ENCODE measurements around the gene LCN6.

DNA sequence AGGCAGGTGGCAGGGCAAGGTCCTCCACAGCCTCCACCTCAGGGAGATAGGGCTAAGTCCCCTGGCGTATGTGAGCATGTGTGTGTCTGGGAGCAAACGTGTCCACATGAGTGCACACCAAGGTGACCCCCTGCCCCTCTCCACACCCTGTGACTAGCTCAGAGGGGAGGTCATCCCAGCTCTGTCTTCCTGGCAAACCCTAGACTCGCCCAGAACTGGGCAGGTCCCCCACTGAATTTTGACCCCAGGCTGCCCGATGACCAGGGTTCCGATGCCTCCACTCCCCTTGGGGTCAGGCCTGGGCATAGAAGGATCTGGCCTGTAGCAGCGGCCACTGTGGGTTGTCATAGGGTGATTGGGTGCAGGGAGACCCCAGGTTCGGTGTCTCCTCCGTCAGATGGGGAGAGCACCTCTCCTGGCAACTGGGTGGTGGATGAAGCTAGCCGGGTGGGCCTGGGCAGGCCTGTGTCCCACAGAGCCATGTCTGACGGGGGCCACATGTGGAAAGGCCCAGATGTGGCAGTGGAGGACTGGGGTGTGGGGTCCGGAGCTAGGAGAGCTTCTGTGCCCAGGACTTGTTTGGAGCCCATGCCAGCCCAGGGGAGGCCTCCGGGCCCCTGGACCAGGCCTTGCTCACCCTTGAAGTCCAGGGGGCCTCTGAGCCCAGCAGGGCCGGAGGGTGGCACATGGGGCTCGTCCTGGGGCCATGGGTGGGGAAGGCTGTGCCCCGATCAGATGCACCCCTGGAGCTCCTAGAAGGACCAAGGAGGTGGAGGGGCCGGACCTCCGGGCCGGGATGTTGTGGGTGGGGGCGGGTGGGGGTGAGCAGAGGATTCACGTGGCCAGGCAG, 29.8 kb downstream of the LCN6 start:
- TF ChIP-seq, protein P1, sequence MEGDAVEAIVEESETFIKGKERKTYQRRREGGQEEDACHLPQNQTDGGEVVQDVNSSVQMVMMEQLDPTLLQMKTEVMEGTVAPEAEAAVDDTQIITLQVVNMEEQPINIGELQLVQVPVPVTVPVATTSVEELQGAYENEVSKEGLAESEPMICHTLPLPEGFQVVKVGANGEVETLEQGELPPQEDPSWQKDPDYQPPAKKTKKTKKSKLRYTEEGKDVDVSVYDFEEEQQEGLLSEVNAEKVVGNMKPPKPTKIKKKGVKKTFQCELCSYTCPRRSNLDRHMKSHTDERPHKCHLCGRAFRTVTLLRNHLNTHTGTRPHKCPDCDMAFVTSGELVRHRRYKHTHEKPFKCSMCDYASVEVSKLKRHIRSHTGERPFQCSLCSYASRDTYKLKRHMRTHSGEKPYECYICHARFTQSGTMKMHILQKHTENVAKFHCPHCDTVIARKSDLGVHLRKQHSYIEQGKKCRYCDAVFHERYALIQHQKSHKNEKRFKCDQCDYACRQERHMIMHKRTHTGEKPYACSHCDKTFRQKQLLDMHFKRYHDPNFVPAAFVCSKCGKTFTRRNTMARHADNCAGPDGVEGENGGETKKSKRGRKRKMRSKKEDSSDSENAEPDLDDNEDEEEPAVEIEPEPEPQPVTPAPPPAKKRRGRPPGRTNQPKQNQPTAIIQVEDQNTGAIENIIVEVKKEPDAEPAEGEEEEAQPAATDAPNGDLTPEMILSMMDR (IDR thresholded peaks at IDR 0.05), result no peak
- no peak for TF ChIP-seq POLR2A (IDR thresholded peaks at IDR 0.05)

All from right lobe of liver (tissue), 4 donors.